ENCODE data around the gene EXOC6. TPM values are rescaled to one million over a fixed set of nuclear protein-coding genes. Genes with fewer than 3 reads are reported as not detected.

EXOC6 gene
- total and polyA plus RNA-seq, 10 of the 15 experiments (the other 5 are each of a cell fraction or from before 2014, with no cell fraction given), result 7.6 to 53.8 (median 13.3) TPM

GRCh38 chr10:92814790-92815189 lies 33.5 kb upstream of the EXOC6 start (continued):
- TF ChIP-seq CUX1 (IDR thresholded peaks at IDR 0.05; ENCODE audit: insufficient replicate concordance, low read depth, low read length), result no peak
- no peak for TF ChIP-seq TCF3 (IDR thresholded peaks at IDR 0.05; ENCODE audit: borderline replicate concordance, insufficient read depth, low read depth, low read length)
- no peak for TF ChIP-seq FOXM1 (IDR thresholded peaks at IDR 0.05; ENCODE audit: low read depth, low read length)

- no peak overlapping the region for H2AFZ ChIP-seq (ENCODE audit: control insufficient read depth, low read depth, low read length)
- ATAC-seq, result no peak
- POLR2A ChIA-PET, result no interaction called here
- TF ChIP-seq NR2C2 (IDR thresholded peaks at IDR 0.05; ENCODE audit: borderline replicate concordance, control insufficient read depth, insufficient read length, low read depth) (no peak), BCLAF1 (IDR thresholded peaks at IDR 0.05) (no peak), EZH2 (IDR thresholded peaks at IDR 0.05; ENCODE audit: borderline replicate concordance, control insufficient read depth, low read depth, low read length) (no peak), PRDM15 (CRISPR knock-in tag; IDR thresholded peaks at IDR 0.05) (no peak), SIX5 (IDR thresholded peaks at IDR 0.05; ENCODE audit: low read depth, low read length, severe bottlenecking) (no peak), EED (IDR thresholded peaks at IDR 0.05; ENCODE audit: low read depth) (no peak)
Observed at GRCh38 chr10:92816091-92816531, 32.2 kb upstream of the EXOC6 start.

More at GRCh38 chr10:92816091-92816531, 32.2 kb upstream of the EXOC6 start:
- WGBS (ENCODE audit: insufficient coverage, insufficient replicate concordance, low lambda C conversion rate, missing lambda C conversion rate), result 39% methylated on average over 1 of the region's 1 CpG
- no peaks in the 10 kb centered on the region for H3K9me3 ChIP-seq (replicated peaks; ENCODE audit: control insufficient read depth, insufficient read depth, low read length)
- no peak for FAIRE-seq
- H3K27me3 ChIP-seq (replicated peaks in 1 of 2; ENCODE audit: control insufficient read depth in 2 of 2, insufficient read depth in 2 of 2, low read length in 1 of 2), result peaks cover 2 to 15% of the 10 kb centered on the region in 2 experiments
- ChIA-PET RAD21 (ENCODE audit: unreplicated experiment) (no interaction called here), CTCF (interaction anchor here (0.7 kb wide), 1 partner anchor 99 kb away, joined by 3 read pairs; no protein-coding TSS in a partner anchor), SMC1A (ENCODE audit: uncharacterized antibody, unreplicated experiment) (no interaction called here)
- in situ Hi-C loops (cut with MboI), result no loop called here
- BruUV-seq (replicated peaks), result no TSS peak
- no peak overlapping the region for H3K27ac ChIP-seq (ENCODE audit: control insufficient read depth, insufficient read depth)
- no peaks in the 10 kb centered on the region for H4K20me1 ChIP-seq (ENCODE audit: control insufficient read depth, insufficient read depth)
- intact Hi-C loops (cut with micrococcal nuclease; ENCODE audit: unreplicated experiment), result no loop called here
- H3K79me2 ChIP-seq (ENCODE audit: control insufficient read depth, insufficient read depth, low read length), result no peaks in the 10 kb centered on the region
- no peak overlapping the region for H3K4me3 ChIP-seq
- H3K36me3 ChIP-seq (ENCODE audit: control insufficient read depth in 2 of 2, insufficient read depth in 2 of 2, low read length in 1 of 2), result no peaks in the 10 kb centered on the region
- H3K9ac ChIP-seq (ENCODE audit: control insufficient read depth, insufficient read depth, low read length), result no peak overlapping the region
- DNase-seq (ENCODE audit: low read depth, low spot score), result no peak
- no peak overlapping the region for H3K4me2 ChIP-seq (ENCODE audit: control insufficient read depth, insufficient read depth)
- peaks cover under 1% of the 10 kb centered on the region; the same call in 1 of the 2 replicates for H3K4me1 ChIP-seq (ENCODE audit: control insufficient read depth, insufficient read depth, low read length)
